ENCODE measurements around the gene PLCXD1. TPM values are rescaled to one million over a fixed set of nuclear protein-coding genes. Genes with fewer than 3 reads are reported as not detected.
"Not testable (repeated sequence)": the region's sequence is repeated elsewhere in the genome, so short reads cannot be mapped to it uniquely, and the experiment has no call there.

PLCXD1 gene
- total and polyA plus RNA-seq, 7 donors, result 2.5 to 29.8 (median 5.1) TPM

DNA sequence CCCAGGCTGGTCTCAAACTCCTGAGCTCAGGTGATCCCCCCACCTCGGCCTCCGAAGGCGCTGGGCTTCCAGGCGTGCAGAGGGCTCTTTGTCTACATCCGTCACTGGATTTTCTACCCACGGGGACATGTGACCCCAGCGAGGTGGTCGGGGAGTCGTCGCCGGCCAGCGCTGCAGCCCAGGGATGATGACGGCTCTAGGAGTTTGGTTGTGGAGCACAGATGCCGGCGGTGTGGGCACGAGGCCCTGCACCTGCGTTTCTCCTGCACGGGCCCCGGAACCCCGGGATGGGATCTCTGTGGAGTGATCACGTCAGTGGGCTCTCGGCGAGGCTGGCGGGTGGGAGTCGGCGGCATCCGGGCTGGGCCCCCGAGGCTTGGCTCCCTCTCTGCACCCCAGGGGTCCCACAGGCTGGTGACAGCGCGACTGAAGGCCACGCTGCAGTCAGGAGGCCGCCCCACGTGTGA is 46.5 kb downstream of the PLCXD1 start:
- DNase-seq, result peak; percentile 61
- Histone ChIP-seq H3K4me1 (peaks cover 0 to 14% (median 13%) of the 10 kb centered on the region in 4 donors), H3K27ac (no peak overlapping the region), H3K9me3 (no peaks in the 10 kb centered on the region), H3K27me3 (peaks cover 14 to 65% (median 26%) of the 10 kb centered on the region in 3 donors), H3K36me3 (no peaks in the 10 kb centered on the region), H3K4me3 (no peak overlapping the region)
- TF ChIP-seq POLR2A (IDR thresholded peaks at IDR 0.05), result no peak
- TF ChIP-seq EP300 (IDR thresholded peaks at IDR 0.05), result no peak
- TF ChIP-seq POLR2AphosphoS5 (IDR thresholded peaks at IDR 0.05), result no peak
- TF ChIP-seq, protein P1, sequence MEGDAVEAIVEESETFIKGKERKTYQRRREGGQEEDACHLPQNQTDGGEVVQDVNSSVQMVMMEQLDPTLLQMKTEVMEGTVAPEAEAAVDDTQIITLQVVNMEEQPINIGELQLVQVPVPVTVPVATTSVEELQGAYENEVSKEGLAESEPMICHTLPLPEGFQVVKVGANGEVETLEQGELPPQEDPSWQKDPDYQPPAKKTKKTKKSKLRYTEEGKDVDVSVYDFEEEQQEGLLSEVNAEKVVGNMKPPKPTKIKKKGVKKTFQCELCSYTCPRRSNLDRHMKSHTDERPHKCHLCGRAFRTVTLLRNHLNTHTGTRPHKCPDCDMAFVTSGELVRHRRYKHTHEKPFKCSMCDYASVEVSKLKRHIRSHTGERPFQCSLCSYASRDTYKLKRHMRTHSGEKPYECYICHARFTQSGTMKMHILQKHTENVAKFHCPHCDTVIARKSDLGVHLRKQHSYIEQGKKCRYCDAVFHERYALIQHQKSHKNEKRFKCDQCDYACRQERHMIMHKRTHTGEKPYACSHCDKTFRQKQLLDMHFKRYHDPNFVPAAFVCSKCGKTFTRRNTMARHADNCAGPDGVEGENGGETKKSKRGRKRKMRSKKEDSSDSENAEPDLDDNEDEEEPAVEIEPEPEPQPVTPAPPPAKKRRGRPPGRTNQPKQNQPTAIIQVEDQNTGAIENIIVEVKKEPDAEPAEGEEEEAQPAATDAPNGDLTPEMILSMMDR (IDR thresholded peaks at IDR 0.05), result no peak
- WGBS, 2 donors, result 92% methylated on average over 33 of the region's 33 CpGs
- intact Hi-C loops (cut with DNase I), result no loop called here

DNA sequence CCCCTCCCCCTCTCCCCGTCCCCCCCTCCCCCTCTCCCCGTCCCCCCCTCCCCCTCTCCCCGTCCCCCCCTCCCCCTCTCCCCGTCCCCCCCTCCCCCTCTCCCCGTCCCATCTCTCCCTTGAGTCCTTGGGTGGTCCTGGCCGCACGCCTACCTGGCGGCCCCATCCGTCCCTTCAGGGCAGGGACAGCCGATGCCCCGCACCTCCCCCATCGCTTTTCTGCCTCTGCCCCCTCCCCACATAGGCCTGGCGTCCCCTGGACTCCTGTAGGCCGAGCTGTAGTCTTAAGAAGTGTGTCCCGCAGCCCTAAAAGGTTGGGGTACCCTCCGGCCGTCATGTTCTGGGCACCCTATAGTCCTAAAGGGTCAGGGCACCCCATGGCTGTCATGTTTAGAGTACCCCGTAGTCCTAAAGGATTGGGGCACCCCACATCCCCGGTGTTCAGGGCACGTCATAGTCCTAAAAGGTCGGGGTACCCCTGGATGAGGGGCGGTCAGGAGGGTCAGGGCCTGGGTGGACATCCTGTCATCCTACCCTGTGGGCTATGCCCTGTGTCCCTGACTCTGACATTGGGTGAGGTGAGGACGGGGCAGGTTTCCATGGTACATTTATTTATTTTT is 48.2 kb downstream of the PLCXD1 start:
- 78 to 84% methylated on average over 18 of the region's 23 CpGs for WGBS, 2 donors
- DNase-seq, result peak; percentile 61
- peaks cover 10 to 59% (median 21%) of the 10 kb centered on the region in 3 donors for H3K27me3 ChIP-seq

DNA sequence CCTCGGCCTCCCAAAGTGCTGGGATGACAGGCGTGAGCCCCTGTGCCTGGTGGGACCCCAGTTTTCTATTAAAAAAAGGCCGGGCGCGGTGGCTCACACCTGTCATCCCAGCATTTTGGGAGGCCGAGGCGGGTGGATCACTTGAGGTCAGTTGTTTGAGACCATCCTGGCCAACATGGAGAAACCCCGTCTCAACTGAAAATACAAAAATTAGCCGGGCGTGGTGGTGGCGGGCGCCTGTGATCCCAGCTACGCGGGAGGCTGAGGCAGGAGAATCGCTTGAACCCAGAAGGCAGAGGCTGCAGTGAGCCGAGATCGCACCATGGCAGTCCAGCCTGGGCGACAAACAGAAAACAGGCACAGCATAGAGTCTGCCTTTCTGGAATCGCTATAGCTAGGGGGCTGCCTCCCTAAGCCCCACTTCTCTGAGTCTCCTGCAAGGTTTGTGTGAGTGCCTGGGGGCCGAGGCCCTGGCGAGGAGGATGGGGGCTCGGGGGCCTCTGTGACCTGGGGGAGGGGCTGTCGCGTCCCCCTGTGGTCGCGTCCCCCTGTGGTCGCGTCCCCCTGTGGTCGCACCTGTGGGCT is 49.1 kb downstream of the PLCXD1 start:
- Histone ChIP-seq H3K4me1 (peaks cover 0 to 14% (median 11%) of the 10 kb centered on the region in 4 donors), H3K27me3 (peaks cover 10 to 51% (median 21%) of the 10 kb centered on the region in 3 donors)
- H3K9me3 ChIP-seq; intact Hi-C loops (cut with DNase I); H3K27ac ChIP-seq; H3K36me3 ChIP-seq; H3K4me3 ChIP-seq: not testable (repeated sequence)
- peak; percentile 33 for DNase-seq
- 67 to 74% methylated on average over 29 of the region's 29 CpGs for WGBS, 2 donors

More for the DNA sequence above, 48.2 kb downstream of the PLCXD1 start:
- H3K9me3 ChIP-seq, result no peaks in the 10 kb centered on the region
- no peak overlapping the region for H3K27ac ChIP-seq
- H3K36me3 ChIP-seq, result peaks cover 0 to 6% (median 0%) of the 10 kb centered on the region in 4 donors
- intact Hi-C loops (cut with DNase I), result no loop called here
- TF ChIP-seq POLR2AphosphoS5 (IDR thresholded peaks at IDR 0.05) (no peak), EP300 (IDR thresholded peaks at IDR 0.05) (no peak), POLR2A (IDR thresholded peaks at IDR 0.05) (no peak)
- TF ChIP-seq, protein P1 (IDR thresholded peaks at IDR 0.05), result no peak
- H3K4me3 ChIP-seq, result no peak overlapping the region
- H3K4me1 ChIP-seq, result peaks cover 0 to 14% (median 11%) of the 10 kb centered on the region in 4 donors

DNA sequence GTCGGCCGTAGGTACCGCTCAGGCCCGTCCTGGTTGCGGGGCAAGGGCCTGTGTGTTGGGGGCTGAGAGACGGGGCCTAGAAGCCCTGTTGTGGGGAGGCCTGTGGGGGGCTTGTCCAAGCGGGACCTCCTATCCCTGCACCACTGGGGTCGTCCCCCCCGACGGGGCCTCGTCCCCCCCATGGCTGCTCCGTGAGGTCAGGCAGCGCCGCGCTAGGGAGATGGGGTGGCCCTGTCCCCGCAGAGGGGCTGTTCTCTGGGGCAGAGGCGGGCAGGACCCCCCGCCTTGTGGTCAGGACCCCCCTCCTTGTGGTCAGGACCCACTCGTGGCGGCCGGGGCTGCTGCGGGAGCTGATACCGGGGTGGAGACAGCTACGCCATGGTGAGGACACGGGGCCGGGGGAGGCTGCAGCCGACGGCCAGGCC is 49.6 kb downstream of the PLCXD1 start:
- intact Hi-C loops (cut with DNase I), result no loop called here
- TF ChIP-seq EP300 (IDR thresholded peaks at IDR 0.05), result no peak
- TF ChIP-seq, protein P1 (IDR thresholded peaks at IDR 0.05), result no peak
- no peak for TF ChIP-seq POLR2AphosphoS5 (IDR thresholded peaks at IDR 0.05)
- TF ChIP-seq POLR2A (IDR thresholded peaks at IDR 0.05), result no peak
- peak; percentile 56 for DNase-seq
- WGBS, 2 donors, result 15 to 23% methylated on average over 28 of the region's 28 CpGs
- peak overlapping the region in 1 of 4 donors; percentile 32 for H3K4me3 ChIP-seq
- peaks cover 10 to 46% (median 21%) of the 10 kb centered on the region in 3 donors for H3K27me3 ChIP-seq
- peaks cover 0 to 14% (median 11%) of the 10 kb centered on the region in 4 donors for H3K4me1 ChIP-seq
- H3K9me3 ChIP-seq, result no peaks in the 10 kb centered on the region
- H3K27ac ChIP-seq, result no peak overlapping the region
- H3K36me3 ChIP-seq, result peaks cover 0 to 6% (median 0%) of the 10 kb centered on the region in 4 donors

DNA sequence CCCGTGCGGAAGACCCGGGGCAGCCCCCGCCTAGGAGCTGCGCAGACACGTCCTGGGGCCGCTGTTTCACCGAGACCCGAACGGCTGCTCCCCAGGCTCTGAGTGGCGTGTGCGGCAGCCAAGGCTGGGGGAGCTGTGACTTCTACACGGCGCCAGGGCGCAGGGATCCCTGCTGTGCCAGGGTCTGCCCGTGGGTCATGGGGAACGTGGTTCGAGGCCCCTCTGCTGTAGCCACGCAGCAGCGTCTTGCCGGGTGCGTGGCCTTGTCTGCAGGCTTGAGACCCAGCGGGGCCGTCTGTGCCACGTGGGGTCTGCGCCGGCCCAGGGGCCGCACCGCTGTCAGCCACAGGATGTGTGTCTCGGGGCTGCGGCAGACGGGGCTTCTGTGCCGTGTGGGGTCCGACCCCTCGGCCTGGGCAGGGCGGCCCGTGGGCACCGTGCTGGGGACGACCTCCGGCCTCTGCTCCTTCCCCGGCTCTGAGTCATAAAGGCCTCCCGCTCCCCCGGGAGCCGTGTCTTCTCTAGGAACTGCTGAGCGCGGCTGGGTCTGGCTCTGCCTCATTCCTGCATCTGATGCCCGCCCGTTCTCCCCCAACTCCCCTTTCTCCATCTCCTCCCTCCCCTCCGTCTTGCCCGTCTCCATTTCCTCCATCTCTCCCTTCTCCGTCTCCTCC is 50.1 kb downstream of the PLCXD1 start:
- H3K27ac ChIP-seq, result no peak overlapping the region
- intact Hi-C loops (cut with DNase I), result no loop called here
- 5 to 6% methylated on average over 51 of the region's 51 CpGs for WGBS, 2 donors
- H3K27me3 ChIP-seq, result peaks cover 10 to 42% (median 21%) of the 10 kb centered on the region in 3 donors
- H3K9me3 ChIP-seq, result no peaks in the 10 kb centered on the region
- peaks cover 0 to 6% (median 0%) of the 10 kb centered on the region in 4 donors for H3K36me3 ChIP-seq
- no peak for TF ChIP-seq POLR2AphosphoS5 (IDR thresholded peaks at IDR 0.05)
- no peak for TF ChIP-seq EP300 (IDR thresholded peaks at IDR 0.05)
- TF ChIP-seq POLR2A (IDR thresholded peaks at IDR 0.05), result no peak
- TF ChIP-seq, protein P1 (IDR thresholded peaks at IDR 0.05), result no peak
- peak; percentile 62 for DNase-seq
- H3K4me3 ChIP-seq, result peak overlapping the region in 1 of 4 donors; percentile 32
- H3K4me1 ChIP-seq, result peaks cover 0 to 14% (median 11%) of the 10 kb centered on the region in 4 donors
